NCI-H2227 treated with DMSO at 0.1 percent for 48 hours (cell line): ENCODE measurements around the gene MAK.
"Not testable (repeated sequence)": the region's sequence is repeated elsewhere in the genome, so short reads cannot be mapped to it uniquely, and the experiment has no call there.

ENCODE experiments used
- DNase-seq: peaks from one replicate; lab custom pipeline; 2025; lab: John Stamatoyannopoulos, UW

The MAK gene

GRCh38 chr6:10853849-10854300 is 15.5 kb upstream of the MAK start:
- DNase-seq = not testable (repeated sequence)

DNA sequence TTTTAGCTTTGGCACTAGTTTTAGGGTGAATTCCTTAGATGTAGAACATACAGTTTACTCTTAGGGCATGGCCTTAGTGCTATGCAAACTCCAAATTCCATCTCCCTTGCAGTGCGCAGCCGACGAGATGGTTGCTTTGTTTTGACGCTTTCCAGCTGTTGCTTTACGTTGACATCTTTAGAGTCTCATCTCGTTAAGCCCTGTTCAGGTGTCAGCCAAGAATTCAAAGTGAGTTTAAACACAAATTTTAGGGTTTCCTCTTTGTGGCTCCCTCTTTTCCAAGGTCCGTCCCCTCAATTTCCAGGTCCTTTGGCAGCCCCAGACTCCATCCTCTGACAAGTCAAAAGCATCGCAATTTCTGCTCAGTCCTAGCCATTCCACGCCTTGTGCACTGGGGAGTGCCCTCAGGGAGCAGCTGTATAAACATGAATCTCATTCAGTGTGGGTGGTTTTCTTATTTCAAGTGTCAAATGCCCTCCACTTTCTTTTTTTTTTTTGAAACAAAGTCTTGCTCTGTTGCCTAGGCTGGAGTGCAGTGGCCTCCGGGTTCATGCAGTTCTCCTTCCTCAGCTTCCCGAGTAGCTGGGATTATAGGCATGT is 14.1 kb upstream of the MAK start:
- no peak for DNase-seq

- DNase-seq = no peak
These were observed 12.4 kb upstream of the MAK start for GRCh38 chr6:10850728-10851127.

GRCh38 chr6:10849901-10850300 is 11.6 kb upstream of the MAK start:
- DNase-seq = no peak

DNA sequence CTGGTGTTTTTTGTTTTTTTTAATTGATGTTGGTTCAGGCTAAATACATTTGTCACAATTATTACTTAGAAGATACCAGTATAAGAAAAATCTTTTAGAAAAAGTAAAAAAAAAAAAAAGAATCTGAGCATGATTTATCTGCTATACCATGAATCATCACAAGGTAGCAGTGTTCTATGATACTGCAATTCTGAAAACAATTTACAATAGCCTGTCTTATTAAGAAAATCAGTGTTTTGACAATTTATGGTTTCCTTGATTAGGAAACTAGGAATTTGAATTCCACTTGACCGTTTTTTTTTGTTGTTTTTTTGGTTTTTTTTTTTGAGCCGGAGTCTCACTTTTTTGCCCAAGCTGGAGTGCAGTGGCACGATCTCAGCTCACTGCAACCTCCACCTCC is 9.3 kb upstream of the MAK start:
- DNase-seq = no peak

DNA sequence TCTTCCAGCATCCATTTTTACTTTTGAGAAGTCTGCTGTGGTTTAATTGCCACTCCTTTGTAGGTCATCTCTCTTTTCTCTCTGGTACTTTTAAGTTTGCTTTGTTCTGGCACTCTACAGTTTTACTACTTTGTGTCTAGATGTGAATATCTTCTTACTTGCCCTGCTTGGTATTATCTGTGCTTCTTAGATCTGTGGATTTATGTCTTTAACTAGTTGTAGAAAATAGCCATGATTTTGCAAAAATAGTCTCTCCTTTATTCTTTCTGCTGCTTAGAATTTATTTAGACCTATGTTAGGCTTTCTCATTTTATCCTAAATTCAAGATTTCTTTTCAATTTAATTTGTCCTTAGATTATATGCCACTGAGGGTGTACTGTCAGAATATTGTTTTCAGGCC is 5.2 kb upstream of the MAK start:
- DNase-seq = no peak

GRCh38 chr6:10838794-10839333 is 525 bp upstream of the MAK start:
- no peak for DNase-seq

DNA sequence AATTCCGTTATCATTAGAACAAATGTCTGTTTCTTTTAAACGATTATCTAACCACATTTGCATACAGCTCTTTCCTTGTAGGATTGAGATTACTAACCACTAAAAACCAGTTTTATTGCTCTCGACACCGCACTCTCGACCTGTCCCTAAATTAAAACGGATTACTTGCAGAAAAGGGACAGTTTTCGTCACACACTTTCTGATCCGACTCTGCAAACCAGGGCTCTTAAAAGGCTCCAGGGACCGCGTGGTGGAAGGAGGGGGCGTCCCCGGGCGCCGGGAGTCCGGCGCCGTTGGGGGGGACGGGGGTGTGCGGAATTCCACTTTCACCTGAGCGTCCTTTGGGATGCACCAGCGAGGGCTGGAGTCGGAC is 731 bp downstream of the MAK start:
- peak; percentile 19 for DNase-seq

GRCh38 chr6:10837009-10837621 is 1.2 kb downstream of the MAK start:
- DNase-seq = no peak

DNA sequence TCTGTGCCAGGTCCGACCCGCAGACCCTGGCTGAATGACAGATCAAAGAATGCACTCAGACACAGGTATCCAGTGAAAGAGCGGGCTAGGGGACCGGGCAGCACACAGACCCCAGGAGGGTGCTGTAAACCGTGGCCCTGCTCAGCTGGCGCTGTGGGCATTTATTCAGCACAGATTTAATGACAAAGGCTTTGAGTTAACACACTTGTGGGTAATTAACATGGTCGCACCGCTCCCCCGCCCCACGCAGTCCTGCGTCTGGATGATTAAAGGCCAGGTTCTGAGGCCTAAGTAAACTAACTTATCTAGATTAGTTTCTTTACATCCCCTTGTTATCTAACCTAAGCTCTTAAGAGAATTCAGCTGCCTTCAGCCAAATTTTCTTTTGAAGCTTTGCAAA is 3.5 kb downstream of the MAK start:
- no peak for DNase-seq

DNA sequence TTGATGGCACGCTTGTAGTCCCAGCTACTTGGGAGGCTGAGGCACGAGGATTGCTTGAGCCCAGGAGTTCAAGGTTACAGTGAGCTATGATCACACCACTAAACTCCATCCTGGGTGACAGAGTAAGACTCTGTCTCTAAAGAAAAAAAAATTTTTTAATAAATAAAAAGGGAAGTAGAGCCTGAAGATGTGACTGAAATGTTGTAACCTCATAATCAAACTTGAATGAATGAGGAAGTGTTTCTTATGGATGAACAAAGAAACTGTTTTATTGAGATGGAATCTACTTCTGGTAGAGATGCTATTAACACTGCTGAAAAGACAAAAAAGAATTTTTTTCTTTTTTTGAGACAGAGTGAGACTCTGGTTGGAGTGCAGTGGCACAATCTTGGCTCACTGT is 6.7 kb downstream of the MAK start:
- DNase-seq = no peak

- no peak for DNase-seq
These were observed 13.5 kb downstream of the MAK start for GRCh38 chr6:10824819-10825218.

- no peak for DNase-seq
These were observed 14.0 kb downstream of the MAK start for GRCh38 chr6:10824297-10824696.

- not testable (repeated sequence) for DNase-seq
These were observed 24.2 kb downstream of the MAK start for GRCh38 chr6:10814176-10814575.

- no peak for DNase-seq
These were observed 29.2 kb downstream of the MAK start for GRCh38 chr6:10809098-10809497.

- DNase-seq = no peak
These were observed 30.0 kb downstream of the MAK start for GRCh38 chr6:10808376-10808775.

DNA sequence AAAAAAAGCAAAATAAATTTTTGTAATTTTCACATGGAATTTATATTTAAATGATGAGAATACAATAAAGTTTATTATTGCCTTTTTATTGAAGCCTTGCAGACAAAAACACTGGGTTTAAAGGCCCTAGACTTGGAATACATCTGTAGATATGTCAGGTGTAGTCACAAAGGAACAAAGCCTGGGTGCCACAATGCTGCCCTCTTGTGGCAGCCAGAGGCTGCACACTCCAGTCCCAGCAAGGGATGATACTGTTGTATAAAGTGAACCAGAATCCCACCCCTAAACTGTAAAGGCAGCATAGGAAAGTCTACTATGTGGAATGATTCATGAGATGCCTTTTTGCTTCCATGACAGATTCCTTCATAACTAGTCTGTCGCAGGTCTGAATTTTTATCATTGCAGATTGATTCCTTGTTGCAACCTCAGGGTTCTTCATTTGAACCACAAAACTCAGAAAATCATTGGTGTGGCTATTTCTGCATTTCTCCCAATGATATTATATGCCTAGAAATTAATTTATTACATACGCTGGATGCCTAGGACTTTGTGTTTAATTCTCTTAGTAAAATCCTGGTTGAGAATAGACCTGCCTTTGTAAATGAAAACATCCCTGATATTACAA is 37.0 kb downstream of the MAK start:
- DNase-seq = peak; percentile 67

GRCh38 chr6:10800810-10801209 is 37.5 kb downstream of the MAK start:
- no peak for DNase-seq

GRCh38 chr6:10794239-10794638 is 44.1 kb downstream of the MAK start:
- no peak for DNase-seq

DNA sequence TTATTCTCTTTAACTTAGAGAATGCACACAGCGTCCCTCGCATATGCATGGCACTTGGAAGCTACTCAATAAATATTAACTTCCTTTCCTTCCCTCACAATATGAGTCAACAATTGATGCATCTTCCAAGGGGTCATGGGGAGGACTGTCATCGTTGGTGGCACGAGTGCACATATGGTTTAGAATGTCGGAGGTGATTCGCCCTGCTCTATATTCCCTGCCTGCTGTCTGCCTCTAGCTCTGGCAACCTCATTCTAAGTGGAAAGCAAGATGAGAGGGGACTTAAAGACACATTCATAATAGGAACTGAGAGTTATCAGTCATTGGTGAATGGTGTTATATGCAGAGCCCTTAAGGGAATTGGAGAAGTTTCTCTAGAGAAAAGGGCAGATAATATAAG is 44.6 kb downstream of the MAK start:
- DNase-seq = no peak

GRCh38 chr6:10793035-10793434 is 45.3 kb downstream of the MAK start:
- DNase-seq = no peak

- no peak for DNase-seq
These were observed 46.2 kb downstream of the MAK start for GRCh38 chr6:10792101-10792500.

- DNase-seq = no peak
These were observed 46.7 kb downstream of the MAK start for GRCh38 chr6:10791673-10792072.

DNA sequence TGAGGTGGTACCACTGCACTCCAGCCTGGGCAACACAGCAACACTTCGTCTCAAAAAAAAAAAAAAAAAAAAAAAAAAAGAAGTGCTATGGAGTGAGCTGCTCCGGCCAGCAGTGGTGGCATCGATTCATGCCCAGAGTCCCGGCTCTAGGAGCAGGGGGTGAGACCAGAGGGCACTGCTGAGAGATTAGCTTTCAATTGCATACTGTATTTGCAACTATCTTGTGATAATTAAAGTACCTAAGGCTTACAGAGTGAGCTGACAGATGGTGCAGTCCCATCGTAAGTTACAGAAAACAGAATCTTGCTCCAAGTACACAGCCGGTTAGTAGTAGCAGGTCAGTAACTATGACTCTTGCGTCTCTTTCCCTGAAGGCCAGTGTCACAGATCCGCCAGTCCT is 59.3 kb downstream of the MAK start:
- DNase-seq = no peak
